Activated T-cell treated with anti-CD3 and anti-CD28 coated beads, Interleukin-2, amount 50 U/mL, for 1 hour (primary cell): ENCODE measurements around the gene SEMG1.

Experiments used
- DNase-seq: peaks from one replicate; pipeline ENCODE4 v3.0.0-alpha.2; 2020

SEMG1 gene

DNA sequence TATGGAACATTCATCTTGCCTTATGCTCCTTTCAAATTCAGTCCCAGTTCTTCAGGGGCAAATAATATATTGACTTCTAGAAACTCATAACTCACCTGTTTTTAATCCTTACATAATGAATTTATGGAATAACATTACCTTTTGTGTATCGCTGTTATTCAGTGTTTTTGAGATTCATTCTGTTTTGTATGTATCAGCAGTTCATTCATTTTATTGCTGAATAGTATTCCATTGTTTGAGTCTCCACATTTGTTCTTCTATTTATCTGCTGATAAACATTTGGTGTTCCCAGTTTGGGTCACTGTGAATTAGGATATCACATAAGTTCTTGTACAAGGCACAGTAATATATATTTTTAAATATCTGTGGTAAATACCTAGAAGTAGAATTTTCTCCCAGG is 19.5 kb downstream of the SEMG1 start:
- no peak for DNase-seq

DNA sequence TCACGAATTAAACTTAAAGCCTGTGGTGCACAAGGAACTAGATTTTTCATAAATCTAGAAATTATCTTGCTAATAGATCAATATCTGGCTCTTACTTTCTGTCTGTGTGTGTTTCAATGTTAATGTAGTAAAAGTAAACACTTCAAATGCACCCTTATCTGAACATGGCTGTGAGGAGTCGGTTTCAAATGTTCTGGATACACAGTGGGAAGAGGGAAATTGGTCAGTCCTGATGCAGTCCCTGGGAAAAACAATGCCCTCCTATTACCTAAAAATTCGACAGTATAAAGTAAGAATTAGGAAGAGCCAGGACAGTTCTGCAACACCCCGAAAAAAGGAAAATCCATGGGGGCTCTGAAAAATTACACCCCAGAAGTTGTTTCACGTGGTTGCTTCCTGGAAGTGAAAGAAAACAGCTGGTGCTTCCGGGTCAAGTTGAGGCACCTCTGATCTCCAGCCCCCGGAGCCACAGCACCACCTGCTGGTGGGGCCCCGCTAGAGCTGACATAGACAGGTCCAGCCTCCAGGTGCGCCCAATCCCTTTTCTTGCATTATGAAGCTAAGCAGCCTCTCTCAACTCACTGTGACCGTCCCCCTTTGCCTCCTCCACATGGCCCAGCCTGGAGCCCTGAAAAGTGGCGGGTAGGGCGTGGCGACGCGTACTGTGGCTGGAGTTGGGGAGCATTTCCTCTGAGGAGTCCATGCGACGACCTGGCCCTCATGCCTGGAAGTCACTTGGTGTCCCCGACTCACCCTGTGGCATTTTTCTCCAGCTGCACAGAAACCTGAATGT is 22.6 kb downstream of the SEMG1 start:
- no peak for DNase-seq

DNA sequence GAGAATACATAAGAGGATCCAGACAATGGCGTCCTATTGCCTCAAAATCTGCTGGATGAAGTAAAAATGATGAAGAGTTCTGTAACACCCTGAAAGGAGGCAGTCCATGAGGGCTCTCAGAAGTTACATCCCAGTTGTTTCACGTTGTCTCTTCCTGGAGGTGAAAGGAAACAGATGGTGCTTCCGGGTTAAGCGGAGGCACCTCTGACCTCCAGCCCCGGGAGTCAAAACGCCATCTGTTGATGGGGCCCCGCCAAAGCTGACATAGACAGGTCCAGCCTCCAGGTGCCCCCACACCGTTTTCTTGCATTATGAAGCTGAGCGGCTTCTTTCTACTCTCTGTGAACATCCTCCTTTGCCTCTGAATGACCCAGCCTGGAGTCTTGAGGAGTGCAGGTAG is 23.8 kb downstream of the SEMG1 start:
- DNase-seq = no peak

DNA sequence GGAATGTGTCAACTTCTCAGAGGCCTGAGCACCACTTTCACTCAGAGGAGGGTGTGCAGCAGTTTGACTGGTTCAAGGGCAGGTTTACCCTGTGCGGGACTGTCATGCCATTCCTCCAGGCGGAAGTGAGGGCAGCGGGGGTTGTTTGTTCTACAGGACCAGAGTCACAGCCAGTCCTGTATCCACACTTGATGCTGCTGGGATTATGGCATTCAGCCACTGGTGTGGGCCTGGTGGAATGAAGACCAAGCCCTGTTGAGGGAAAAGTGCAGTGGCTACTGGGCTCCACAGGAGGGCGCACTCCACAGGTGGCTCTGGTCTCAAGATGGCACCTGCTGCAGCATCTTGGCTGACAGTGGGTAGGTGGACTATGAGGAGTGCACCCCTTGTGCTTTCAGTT is 29.2 kb downstream of the SEMG1 start:
- DNase-seq = no peak

DNA sequence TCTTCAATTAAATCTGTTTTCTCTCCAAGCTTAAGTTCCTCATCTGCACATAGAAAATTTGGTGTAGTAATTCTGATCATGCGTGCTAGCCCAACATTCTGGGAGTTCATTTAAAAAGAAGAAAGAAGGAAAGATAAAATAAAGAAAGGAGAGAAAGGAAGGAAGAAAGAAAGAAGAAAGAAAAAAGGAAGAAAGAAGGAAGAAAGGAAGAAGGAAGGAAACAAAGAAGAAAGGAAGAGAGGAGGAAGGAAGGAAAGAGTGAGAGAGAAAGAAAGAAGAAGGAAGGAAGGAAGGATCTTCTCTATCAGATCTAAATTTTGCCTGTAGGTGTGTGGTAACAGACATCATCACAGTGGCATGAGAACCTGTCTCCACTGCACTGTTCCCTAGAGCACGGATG is 31.3 kb downstream of the SEMG1 start:
- no peak for DNase-seq

DNA sequence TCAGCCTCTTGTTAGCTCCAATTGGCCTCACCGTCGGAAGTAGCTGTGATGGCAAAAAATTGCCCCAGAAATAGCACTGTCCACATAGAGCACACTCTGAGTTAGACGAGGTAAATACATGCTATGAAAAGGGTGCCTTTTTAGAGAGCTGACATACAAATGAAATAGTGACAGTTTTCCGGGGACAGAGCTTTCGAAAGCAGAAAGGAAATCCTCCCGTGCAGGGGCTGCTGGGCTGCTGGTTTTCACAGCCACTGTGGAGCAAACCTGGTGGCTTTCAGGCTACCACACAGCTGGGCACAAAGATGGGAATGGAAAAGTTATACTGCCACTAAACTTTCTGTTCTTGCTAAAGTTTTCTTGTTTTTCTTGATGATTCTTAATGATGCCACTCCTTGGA is 39.3 kb downstream of the SEMG1 start:
- no peak for DNase-seq

DNA sequence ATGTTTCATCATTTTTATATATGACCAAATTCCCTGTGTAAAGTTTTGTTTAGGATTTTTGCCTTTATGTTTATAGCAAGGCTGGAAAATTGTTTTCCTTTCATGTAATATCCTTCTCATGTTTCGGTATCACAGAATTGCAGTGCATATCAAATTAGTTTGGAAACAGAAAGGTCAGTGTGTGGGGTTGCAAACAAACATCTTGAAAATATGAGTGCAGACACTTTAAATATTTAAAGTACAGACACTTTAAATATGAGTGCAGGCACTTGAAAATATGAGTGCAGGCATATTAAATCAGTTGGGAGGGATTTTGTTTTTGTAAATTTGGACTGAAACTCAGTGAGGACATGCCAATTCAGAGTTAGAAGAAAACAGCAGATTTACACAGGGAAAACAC is 41.0 kb downstream of the SEMG1 start:
- DNase-seq = no peak

DNA sequence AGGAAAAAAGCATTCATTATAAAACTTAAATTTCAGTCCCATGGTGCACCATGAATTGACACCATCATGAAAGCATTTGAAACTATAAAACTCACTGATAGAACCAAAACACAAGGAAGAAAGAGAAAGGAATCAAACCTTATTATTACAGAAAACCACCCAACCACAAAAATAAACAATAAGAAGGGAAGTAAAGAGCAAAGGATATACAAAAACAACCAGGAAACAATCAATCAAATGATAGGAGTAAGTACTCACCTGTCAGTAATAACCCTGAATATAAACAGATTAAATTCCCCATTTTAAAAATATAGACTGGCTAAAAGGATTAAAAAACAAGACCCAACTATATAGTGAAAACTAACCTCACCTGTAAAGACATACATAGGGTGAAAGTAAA is 41.8 kb downstream of the SEMG1 start:
- no peak for DNase-seq

DNA sequence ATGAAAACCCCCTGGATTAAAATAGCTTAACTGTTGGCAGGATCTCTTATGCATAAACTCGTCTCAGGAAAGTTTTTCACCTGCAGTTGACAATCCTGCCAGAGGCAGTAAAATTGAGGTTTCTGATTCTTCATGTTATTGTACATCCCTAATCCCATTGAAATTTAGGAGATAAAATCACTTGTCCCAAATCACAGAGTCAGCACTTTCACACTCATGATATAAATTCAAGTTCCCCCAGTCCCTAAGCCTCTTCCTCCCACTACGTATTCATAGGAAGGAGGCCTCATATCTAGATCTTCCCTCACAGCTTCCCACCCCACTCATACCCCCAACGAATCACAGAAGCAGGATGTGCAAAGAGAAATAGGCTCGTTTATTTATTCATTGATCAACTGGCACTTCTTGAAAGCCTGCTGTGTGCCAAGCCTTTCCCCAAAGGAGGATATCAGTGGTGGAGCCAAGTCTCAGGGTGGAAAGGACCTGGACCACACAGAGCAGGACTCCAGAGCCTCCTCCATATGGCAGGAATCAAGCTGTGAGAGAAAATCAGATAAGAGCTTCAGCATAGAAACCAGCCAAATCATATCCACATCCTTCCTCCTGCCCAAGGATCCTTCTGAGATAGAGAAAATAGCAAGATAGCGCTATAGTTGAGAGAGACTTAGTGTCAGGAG is 45.2 kb downstream of the SEMG1 start:
- DNase-seq = no peak

DNA sequence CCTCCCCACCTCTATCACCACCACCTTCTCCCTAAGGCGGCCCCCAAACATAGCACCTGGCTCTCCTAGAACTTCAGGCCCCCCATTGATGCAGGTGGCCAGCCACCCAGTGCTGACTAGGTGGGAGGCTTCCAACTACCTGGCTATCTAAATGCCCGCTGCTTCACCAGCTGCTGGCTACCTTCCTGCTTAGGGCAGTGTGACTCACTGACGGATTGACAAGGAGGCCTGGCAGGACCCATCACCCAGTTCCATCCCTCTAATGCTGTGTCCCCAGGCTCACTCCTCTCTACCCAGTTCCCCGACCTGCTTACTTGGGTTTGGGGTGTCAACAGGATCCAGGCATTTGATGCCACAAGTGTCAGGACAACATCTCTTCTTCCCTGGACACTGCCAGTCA is 46.4 kb downstream of the SEMG1 start:
- no peak for DNase-seq

DNA sequence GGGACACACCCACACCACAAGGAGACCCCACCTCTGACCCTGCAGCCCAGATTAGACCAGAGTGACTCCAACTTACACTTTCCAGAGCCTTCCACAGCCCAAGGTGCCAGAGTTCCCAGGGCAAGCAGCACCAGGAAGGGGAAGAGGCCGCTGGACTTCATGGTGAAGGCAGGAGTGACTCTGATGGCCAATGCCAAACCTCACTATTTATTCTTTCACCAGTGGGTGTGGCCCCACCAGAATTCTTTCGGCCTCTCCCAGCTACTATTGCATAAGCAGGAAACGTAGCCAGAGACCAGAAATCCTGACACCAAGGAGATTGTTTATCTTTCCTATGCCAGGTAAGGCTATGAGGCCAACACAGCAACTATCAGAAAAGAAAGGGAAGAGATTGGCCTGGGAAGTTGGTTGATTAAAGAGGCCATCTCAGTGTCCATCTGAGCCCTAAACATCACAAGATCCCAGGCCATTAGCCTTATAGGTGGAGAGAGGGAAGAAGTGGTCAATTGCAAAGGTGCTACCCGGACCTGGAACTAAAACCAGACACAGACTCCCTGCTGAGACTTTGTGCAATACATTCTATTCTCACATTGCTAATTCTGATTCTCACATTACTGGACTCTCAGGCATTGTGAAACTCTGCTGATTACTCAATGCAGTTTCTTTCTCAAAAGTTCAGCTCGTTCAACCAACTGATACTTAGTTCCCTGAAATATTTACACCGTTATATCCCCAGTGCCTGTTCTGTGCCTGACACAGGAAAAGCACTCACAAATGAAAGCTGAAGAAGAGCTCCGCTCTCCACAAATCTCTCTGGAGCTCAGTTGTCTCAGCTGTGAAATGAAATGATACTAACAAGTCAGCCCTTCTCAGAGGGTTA is 47.8 kb downstream of the SEMG1 start, which contains the start of gene SLPI:
Gene SLPI, minus strand, starts transcription at position 182 of the 880 bp plus-strand sequence. Its CDS starts 21 bp downstream, at position 161.
- DNase-seq = no peak

DNA sequence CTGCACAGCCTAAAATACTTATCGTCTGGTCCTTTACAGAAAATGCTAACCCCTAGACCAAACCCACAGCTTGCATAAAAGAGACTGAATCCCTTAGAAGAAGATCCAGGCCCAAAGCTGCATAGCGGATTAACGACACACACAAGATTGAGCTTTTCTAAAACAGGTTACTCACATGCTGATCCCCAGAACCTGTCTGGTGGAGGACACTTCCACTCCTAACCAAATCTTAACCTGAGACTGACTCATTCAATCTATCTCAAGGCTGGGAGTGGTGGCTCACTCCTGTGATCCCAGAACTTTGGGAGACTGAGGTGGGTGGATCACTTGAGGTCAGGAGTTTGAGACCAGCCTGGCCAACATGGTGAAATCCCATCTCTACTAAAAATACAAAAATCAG is 50.3 kb downstream of the SEMG1 start:
- no peak for DNase-seq

DNA sequence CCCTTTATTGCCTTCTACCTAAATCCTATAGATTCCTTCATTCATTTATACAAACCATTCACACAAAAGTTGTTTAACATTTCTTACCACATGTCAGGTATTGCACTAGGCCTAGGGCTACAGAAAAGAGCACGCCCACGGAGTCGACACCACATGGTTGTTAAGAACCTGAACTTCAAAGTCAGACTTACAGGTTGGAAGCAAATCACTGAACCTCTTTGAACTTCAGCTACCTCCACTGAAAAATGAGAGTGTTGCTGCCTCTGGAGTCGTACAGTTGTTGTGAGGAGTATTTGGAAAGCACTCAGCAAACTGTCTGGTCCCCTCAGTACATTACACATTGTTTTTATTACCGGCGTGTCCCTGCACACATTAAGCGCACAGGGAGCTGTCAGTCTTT is 50.9 kb downstream of the SEMG1 start:
- DNase-seq = no peak

DNA sequence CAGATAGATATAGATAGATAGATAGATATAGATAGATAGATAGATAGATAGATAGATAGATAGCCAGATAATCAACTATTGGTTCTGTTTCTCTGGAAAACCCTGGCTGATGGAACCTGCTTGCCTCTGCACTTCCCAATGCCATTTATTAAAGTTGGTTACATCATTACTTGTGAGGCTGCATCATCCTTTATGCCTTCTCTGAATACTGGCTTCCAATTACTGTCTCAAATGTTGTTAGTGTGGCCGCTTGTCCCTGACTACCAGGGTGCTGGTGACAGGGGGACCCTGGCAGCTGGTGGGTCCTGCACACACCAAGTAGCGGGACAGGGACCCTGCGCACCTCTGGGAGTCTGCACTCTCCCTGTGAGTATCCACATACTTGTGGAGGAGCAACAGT is 51.4 kb downstream of the SEMG1 start:
- DNase-seq = no peak

DNA sequence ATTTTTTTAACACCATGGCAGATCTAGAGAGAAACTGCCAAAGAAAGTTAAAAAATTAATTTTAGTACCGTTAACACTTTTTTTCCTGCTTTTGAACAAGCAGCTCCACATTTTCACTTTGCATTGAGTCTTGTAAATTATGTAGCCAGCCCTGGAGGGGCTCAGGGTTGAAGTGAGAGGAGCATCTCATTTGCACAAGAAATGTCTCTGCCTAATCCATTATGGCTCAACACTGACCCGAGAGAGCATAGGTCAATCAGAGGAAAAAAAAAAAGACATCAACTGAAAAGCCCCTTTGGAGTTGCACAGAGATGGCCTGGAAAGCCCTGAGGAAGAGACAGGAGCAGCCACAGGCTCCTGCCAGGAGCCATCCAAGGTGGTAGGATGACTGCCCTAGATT is 51.8 kb downstream of the SEMG1 start:
- no peak for DNase-seq
